GM12801 (cell line): ENCODE measurements around the gene WFDC10B.

Experiments used
- TF ChIP-seq, protein P1 (sequence below): IDR thresholded peaks from one replicate; pipeline ENCODE4 v1.5.1; 2011; ENCODE audit warnings: control low read depth; ENCODE audit not compliant: insufficient read length; ENCODE audit errors: extremely low read depth

Gene WFDC10B

DNA sequence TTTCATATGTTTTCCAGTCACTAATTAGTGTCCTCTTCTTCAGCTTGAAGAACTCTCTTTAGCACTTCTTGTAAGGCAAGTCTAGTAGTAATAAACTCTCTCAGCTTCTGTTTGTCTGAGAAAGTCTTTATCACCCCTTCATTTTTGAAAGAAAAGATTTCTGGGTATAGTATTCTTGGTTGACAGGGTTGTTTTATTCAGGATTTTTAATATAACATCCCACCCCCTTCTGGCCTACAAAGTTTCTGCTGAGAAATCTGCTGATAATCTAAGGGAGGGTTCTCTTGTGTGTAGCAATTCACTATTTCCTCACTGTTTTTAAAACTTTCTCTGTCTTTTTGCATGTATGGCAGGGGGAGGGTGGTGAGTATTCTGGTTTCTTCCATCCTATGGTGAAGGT lies 25.2 kb downstream of the WFDC10B start:
- TF ChIP-seq, protein P1, sequence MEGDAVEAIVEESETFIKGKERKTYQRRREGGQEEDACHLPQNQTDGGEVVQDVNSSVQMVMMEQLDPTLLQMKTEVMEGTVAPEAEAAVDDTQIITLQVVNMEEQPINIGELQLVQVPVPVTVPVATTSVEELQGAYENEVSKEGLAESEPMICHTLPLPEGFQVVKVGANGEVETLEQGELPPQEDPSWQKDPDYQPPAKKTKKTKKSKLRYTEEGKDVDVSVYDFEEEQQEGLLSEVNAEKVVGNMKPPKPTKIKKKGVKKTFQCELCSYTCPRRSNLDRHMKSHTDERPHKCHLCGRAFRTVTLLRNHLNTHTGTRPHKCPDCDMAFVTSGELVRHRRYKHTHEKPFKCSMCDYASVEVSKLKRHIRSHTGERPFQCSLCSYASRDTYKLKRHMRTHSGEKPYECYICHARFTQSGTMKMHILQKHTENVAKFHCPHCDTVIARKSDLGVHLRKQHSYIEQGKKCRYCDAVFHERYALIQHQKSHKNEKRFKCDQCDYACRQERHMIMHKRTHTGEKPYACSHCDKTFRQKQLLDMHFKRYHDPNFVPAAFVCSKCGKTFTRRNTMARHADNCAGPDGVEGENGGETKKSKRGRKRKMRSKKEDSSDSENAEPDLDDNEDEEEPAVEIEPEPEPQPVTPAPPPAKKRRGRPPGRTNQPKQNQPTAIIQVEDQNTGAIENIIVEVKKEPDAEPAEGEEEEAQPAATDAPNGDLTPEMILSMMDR, result no peak

DNA sequence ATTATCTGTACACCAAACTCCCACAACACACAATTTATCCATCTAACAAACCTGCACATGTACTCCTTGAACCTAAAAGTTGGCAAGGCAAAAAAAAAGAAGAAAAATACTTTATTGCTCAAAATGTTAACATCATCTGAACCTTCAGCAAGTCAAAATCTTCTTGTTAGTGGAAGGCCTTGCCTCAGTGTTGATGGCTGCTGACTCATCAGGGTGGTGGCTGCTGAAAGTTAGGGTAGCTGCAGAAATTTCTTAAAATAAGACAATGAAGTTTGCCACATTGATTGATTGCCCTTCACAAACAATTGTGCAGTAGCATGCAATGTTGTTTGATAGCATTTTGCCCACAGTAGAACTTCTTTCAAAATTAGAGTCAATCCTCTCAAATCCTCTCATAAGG lies 32.1 kb downstream of the WFDC10B start:
- TF ChIP-seq, protein P1, result no peak

DNA sequence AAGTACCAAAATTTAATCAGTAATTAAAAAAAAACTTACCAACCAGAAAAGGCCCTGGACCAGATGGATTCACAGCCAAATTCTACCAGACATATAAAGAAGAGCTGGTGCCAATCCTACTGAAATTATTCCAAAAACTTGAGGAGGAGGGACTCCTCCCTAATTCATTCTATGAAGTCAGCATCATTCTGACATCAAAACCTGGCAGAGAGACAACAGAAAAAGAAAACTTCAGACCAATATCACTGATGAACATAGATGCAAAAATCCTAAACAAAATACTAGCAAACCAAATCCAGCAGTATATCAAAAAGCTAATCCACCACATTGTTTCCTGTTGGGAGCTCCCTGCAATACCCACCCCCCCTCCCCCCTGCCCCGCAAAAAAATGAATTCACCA lies 34.7 kb downstream of the WFDC10B start, which contains the start of gene WFDC11:
TSS of gene WFDC11 (minus strand) at position 101 of the 400 bp plus-strand sequence. CDS start 19,639 bp downstream, outside the sequence.
- TF ChIP-seq, protein P1, result no peak

DNA sequence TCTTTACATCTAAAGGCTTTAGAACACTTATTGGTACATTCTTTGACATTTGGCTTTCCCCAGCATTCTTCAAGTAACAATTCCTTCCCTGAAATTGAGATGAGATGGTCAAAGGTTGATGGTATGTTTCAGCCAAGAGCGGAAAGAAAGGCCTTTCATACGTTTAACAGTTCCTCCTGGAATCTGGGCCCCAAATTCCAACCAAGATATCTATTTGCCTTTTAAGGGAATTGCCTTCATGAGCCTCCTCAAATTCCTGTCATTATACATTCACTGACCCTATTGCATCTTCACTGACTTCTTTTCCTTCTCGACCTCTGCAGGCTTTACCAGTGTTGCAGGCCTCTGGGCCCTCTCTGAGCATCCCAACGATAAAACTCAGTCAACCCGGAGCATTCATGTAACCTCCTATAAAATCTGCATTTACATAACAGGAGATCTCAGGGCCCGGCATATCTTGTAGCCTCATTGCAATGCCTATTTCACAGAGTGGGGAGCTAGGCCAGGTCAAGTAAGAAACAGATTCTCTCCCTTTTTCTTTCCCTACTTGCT lies 55.4 kb downstream of the WFDC10B start:
- TF ChIP-seq, protein P1, result no peak

DNA sequence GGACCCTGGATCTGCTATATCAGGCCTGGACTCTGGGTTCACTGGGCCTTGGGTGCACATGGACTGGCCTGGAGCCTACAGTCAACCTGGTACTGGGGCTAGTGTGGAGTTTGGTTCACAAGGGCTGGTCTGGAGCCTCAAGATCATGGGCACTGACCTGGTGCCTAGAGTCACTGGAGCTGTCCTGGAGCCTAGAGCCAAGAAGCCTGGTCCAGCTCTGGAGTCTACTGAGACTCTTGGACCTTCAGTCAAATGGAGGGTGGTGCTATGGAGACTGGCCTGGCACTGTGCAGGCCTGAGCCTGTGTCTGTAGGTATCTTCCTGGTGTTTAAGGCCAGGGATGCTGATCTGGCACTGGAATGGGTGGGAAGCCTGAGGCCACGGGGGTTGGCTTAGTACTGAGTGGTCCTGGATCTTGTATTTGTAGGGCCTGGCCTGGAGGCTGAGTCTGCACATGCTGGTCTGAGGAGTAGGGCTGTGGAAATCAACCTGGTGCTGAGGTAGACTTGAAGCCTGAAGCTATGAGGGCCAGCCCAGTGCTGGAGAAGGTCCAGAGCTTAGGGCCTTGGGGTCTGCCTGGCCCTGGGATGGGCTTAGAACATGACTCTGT lies 57.3 kb downstream of the WFDC10B start:
- TF ChIP-seq, protein P1, result no peak

DNA sequence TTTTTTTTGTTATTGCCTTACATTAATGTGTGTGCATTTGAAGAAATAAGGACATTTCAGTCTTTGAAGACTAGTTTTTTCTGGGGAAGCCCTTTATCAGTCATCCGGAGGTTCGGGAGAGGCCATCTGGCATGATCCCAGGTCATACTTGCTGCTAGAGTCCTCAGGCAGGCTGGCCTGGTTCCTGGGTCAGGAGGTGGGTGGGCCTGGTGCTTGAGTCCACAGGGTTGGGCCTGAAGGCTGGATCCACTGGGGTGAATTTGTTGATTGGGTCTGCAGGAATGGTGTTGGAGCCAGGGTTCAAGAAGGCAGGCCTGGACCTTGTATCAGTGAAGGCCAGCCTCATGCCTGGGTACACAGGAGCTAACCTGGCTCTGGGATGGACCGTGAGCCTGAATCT lies 57.9 kb downstream of the WFDC10B start:
- TF ChIP-seq, protein P1, result no peak

DNA sequence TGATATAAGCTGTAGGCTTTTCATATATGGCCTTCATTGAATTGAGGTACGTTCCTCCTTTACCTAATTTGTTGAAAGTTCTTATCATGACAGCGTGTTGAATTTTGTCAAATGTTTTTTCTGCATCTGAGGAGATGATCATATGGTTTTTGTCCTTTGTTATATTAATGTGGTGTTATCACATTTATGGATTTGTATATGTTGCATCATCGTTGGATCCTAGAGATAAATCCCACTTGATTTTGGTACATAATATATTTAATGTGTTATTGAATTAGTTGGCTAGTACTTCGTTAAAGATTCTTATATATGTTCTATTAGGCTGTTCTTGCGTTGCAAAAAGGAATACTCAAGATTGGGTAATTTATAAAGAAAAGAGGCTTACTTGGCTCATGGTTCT lies 65.1 kb downstream of the WFDC10B start:
- TF ChIP-seq, protein P1, result no peak
